Right forelimb (tissue), 1 donor: ENCODE measurements around the gene PROM2.

ENCODE experiments used
- DNase-seq: peaks from one replicate; pipeline ENCODE4 v3.0.0-alpha.2; 2018

The PROM2 gene

GRCh38 chr2:95308426-95308990, 34.3 kb downstream of the PROM2 start:
- DNase-seq = no peak

- no peak for DNase-seq
Observed at GRCh38 chr2:95309599-95309998, 35.4 kb downstream of the PROM2 start.

- DNase-seq = no peak
Observed at GRCh38 chr2:95310216-95310615, 36.0 kb downstream of the PROM2 start.

GRCh38 chr2:95310651-95311050, 36.4 kb downstream of the PROM2 start:
- no peak for DNase-seq

GRCh38 chr2:95311815-95312542, 37.7 kb downstream of the PROM2 start:
- DNase-seq = no peak

- no peak for DNase-seq
Observed at GRCh38 chr2:95312543-95313201, 38.4 kb downstream of the PROM2 start.

GRCh38 chr2:95313296-95314131, 39.3 kb downstream of the PROM2 start:
- no peak for DNase-seq

GRCh38 chr2:95314598-95314963, 40.3 kb downstream of the PROM2 start:
- no peak for DNase-seq

GRCh38 chr2:95314964-95315611, 40.8 kb downstream of the PROM2 start:
- DNase-seq = no peak

- no peak for DNase-seq
Observed at GRCh38 chr2:95315801-95316411, 41.7 kb downstream of the PROM2 start.

GRCh38 chr2:95316466-95317122, 42.3 kb downstream of the PROM2 start:
- DNase-seq = no peak

GRCh38 chr2:95317123-95317500, 42.9 kb downstream of the PROM2 start:
- DNase-seq = no peak

GRCh38 chr2:95317665-95318425, 43.6 kb downstream of the PROM2 start:
- no peak for DNase-seq

- no peak for DNase-seq
Observed at GRCh38 chr2:95318431-95319220, 44.4 kb downstream of the PROM2 start.

GRCh38 chr2:95319481-95320343, 45.5 kb downstream of the PROM2 start:
- DNase-seq = no peak

- DNase-seq = no peak
Observed at GRCh38 chr2:95320344-95320712, 46.1 kb downstream of the PROM2 start.

- no peak for DNase-seq
Observed at GRCh38 chr2:95320986-95321767, 46.9 kb downstream of the PROM2 start.

GRCh38 chr2:95323347-95324155, 49.3 kb downstream of the PROM2 start:
- DNase-seq = no peak
